HG02588 (cell line): ENCODE measurements around the gene AP1M1.
"Not testable (repeated sequence)": the region's sequence is repeated elsewhere in the genome, so short reads cannot be mapped to it uniquely, and the experiment has no call there.

Experiments used
- ATAC-seq: cut with Tn5 transposase; IDR thresholded peaks from one replicate; pipeline ENCODE4 v1.9.1; 2021; ENCODE audit warnings: mild to moderate bottlenecking, moderate library complexity; ENCODE audit not compliant: unreplicated experiment

The AP1M1 gene

GRCh38 chr19:16260812-16261161 is 63.1 kb downstream of the AP1M1 start:
- ATAC-seq, result no peak

- no peak for ATAC-seq
These were observed 64.1 kb downstream of the AP1M1 start for GRCh38 chr19:16261584-16262368.

- ATAC-seq, result no peak
These were observed 64.9 kb downstream of the AP1M1 start for GRCh38 chr19:16262618-16263017.

GRCh38 chr19:16263141-16263761 is 65.5 kb downstream of the AP1M1 start:
- ATAC-seq, result no peak

- no peak for ATAC-seq
These were observed 67.5 kb downstream of the AP1M1 start for GRCh38 chr19:16265205-16265604.

- ATAC-seq, result no peak
These were observed 68.3 kb downstream of the AP1M1 start for GRCh38 chr19:16265890-16266585.

GRCh38 chr19:16266586-16266942 is 68.9 kb downstream of the AP1M1 start:
- ATAC-seq, result no peak

- no peak for ATAC-seq
These were observed 71.1 kb downstream of the AP1M1 start for GRCh38 chr19:16268676-16269319.

- no peak for ATAC-seq
These were observed 75.2 kb downstream of the AP1M1 start for GRCh38 chr19:16272945-16273344.

- ATAC-seq, result no peak
These were observed 76.7 kb downstream of the AP1M1 start for GRCh38 chr19:16274447-16274846.

- no peak for ATAC-seq
These were observed 82.6 kb downstream of the AP1M1 start for GRCh38 chr19:16280306-16280705.

GRCh38 chr19:16281743-16282142 is 84.0 kb downstream of the AP1M1 start:
- no peak for ATAC-seq

GRCh38 chr19:16283210-16284061 is 85.7 kb downstream of the AP1M1 start:
- ATAC-seq, result no peak

- no peak for ATAC-seq
These were observed 86.8 kb downstream of the AP1M1 start for GRCh38 chr19:16284505-16284904.

- not testable (repeated sequence) for ATAC-seq
These were observed 87.4 kb downstream of the AP1M1 start for GRCh38 chr19:16285079-16285478.

- ATAC-seq, result no peak
These were observed 88.2 kb downstream of the AP1M1 start for GRCh38 chr19:16285769-16286498.

GRCh38 chr19:16288544-16288943 is 90.8 kb downstream of the AP1M1 start:
- ATAC-seq, result no peak

- ATAC-seq, result no peak
These were observed 91.9 kb downstream of the AP1M1 start for GRCh38 chr19:16289594-16289993.

GRCh38 chr19:16290692-16291091 is 93.0 kb downstream of the AP1M1 start:
- ATAC-seq, result no peak
